D721Med (cell line): ENCODE results near the gene LCLAT1.
A peak's percentile ranks its signal among the peaks of the same experiment; 100 is the strongest.

Experiments used
- DNase-seq: peaks from one replicate; pipeline ENCODE4 v3.0.0; 2011; ENCODE audit warnings: low spot score; ENCODE audit not compliant: insufficient read length
- FAIRE-seq: peaks from 2 replicates; lab custom pipeline; 2011; peaks lifted over from hg19 to GRCh38; lab: Jason Lieb, UNC
- TF ChIP-seq, protein P1 (sequence below): IDR thresholded peaks from 2 replicates; pipeline ENCODE4 v1.5.1; 2012; ENCODE audit warnings: mild to moderate bottlenecking, control low read depth; ENCODE audit not compliant: insufficient read depth; ENCODE audit errors: missing control alignments

LCLAT1 gene

DNA sequence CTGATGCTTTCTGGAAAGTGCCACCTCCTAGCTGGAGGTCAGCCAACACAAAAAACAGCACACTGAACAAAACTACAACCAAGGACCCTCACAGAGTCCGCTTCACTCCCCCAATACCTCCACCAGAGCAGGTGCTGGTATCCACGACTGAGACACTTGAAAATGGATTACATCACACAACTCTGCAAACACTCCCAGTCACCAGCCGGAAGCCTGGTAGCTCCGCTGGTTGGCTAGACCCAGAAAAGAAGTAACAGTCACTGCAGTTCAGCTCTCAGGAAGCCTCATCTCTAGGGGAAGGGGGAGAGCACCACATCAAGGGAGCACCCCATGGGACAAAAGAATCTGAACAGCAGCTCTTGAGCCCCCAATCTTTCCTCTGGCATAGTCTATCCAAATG, 175.4 kb downstream of the LCLAT1 start:
- FAIRE-seq (no peak), DNase-seq (no peak)
- TF ChIP-seq, protein P1, sequence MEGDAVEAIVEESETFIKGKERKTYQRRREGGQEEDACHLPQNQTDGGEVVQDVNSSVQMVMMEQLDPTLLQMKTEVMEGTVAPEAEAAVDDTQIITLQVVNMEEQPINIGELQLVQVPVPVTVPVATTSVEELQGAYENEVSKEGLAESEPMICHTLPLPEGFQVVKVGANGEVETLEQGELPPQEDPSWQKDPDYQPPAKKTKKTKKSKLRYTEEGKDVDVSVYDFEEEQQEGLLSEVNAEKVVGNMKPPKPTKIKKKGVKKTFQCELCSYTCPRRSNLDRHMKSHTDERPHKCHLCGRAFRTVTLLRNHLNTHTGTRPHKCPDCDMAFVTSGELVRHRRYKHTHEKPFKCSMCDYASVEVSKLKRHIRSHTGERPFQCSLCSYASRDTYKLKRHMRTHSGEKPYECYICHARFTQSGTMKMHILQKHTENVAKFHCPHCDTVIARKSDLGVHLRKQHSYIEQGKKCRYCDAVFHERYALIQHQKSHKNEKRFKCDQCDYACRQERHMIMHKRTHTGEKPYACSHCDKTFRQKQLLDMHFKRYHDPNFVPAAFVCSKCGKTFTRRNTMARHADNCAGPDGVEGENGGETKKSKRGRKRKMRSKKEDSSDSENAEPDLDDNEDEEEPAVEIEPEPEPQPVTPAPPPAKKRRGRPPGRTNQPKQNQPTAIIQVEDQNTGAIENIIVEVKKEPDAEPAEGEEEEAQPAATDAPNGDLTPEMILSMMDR: no peak

DNA sequence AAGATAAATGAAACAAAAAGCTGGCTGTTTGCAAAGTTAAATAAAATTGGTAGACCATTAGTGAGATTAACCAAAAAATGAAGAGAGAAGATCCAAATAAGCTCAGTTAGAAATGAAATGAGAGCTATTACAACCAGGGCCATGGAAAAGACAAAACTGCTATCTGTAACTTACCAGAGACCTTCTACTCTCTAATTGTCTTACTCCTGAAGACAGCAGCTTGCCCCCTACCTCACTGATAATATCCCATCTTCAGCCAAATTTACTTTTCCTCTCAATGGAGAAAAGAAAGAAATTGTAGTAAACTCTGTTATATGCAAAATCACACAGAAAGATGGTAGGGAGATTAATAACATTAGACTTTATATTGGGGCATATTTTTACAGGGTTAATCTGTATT, 178.2 kb downstream of the LCLAT1 start:
- FAIRE-seq (no peak), DNase-seq (no peak)
- TF ChIP-seq, protein P1: no peak

DNA sequence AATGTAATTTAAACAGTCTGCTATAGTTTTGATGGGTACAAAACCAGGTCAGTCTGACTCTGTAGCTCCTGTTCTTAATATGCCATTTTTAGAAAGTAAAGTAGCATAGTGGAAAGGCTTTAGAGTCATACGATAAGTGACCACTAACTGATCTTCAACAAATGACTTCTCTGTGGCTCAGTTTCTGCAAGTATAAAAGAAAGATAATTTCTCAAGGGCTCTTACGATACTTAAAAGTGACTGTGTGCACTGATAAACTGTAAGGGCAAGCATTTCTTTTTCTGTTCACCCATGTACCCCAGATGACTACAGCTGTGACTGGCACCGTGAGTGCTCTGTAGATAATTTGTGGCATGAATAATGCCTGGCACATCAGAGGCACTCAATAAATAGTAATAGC, 178.7 kb downstream of the LCLAT1 start:
- DNase-seq (no peak), FAIRE-seq (peak; percentile 48)
- TF ChIP-seq, protein P1: no peak

DNA sequence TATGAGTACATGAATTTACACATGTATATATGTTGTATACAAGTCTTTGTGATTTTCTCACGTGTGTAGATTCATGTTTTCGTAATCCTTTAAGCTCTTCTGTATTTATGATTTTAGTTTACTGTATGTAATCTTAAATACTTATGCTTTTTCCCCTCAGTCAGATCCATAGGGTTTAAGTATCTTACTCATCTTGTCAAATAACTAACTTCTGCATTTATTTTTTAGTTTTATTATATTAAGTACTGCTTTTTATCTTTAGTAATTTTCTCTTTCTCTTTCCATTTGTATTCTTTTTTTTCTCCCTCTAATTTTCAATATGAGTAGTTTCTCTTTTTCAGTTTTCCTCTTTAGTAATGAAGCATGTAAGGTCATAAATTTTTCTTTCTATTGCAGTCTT, 179.4 kb downstream of the LCLAT1 start:
- TF ChIP-seq, protein P1: no peak
- FAIRE-seq (peak; percentile 66), DNase-seq (no peak)

DNA sequence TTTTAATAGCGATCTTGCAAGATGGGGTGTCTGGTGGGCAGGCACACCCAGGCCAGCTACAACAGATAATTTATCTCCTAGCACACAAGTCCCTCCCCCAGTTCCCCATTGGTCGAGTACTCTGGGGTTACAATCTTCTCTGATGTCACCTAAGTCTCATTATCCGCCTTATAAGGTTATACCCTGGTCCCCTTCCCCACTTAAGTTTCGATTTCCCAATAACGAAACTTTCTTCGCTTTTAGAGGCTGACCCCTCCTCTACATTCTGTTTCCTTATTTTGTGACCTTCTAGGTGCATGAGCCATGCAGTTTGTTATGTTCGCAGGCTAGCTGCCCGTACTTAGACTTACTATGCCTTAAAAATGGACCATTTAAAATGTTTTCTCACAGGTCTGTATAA, 180.1 kb downstream of the LCLAT1 start:
- DNase-seq (no peak), FAIRE-seq (no peak)
- TF ChIP-seq, protein P1: no peak

DNA sequence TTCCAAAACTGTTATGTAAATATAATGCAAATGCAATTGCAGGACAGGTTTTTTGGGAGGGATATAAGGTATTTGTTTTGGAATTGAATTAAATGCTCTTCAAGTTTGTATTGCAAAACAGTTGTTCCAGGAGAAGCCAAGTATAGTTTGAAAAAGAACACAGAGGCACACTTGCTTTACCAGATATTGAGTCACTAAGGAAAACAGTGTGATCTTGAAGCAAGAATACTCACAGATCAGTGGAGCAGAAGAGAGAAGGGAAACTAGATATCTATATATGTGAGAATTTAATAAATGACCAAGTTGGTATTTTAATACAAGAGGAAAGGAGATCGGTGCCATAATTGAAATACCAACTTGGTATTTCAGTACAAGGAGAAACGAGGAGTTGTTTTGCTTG, 181.3 kb downstream of the LCLAT1 start:
- DNase-seq (no peak), FAIRE-seq (no peak)
- TF ChIP-seq, protein P1: no peak

DNA sequence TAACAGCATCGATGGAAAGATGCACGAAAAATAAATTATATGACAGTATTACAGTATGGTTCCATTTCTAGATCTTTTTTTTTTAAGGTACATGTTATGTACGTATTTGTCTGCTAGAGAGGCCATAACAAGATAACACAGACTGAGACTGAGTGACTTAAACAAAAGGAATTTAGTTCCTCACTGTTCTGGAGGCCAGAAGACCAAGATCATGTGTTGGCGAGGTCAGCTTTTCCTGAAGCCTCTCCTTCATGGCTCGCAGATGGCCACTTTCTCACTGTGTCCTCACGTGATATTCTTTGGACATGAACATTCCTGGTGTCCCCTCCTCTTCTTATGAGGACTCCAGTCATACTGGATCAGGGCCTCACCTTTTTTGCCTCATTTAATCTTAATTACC, 182.8 kb downstream of the LCLAT1 start:
- TF ChIP-seq, protein P1: no peak
- DNase-seq: no peak
- no peak for FAIRE-seq
